GM10847 (cell line): ENCODE data around the gene ERN1.

Source experiments
- POLR2A ChIP-seq: IDR thresholded peaks from 2 replicates; pipeline ENCODE4 v1.6.1; 2011; ENCODE audit not compliant: insufficient read length; ENCODE audit errors: extremely low read depth

The ERN1 gene

DNA sequence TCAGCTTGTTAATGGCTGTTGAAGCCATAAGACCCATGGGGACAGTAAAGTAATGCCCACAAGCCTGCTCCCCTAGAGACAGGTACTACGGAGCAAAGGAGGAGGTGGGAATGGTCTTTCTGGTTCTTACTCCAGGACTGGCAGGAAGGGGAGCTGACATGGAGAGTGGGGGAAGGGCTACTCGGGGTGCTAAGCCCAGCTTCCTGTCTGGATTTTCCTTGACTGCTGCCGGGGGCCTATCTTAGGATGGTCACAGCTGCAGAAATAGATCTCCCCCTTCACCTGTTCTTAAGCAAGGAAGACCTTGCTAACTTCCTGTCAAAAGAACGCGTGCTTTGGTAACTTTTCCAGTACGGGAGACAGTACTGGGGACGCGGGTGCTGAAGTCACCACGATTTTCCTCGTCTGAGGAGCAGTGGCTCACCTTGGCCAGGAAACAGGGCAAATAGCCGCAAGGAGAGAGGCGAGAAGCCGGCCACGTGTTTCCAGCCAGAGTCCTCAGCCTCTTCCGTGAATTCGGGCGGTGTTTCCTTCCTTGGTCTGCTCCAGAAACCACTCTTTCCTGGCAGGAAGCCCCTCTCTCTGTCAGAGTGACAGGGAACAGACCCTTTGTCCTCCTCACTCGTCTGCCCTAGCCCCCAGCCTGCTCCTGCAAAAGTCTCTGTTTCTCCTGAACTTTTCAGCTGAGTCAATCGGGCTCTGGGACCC is 132.4 kb downstream of the ERN1 start:
- no peak for TF ChIP-seq POLR2A

DNA sequence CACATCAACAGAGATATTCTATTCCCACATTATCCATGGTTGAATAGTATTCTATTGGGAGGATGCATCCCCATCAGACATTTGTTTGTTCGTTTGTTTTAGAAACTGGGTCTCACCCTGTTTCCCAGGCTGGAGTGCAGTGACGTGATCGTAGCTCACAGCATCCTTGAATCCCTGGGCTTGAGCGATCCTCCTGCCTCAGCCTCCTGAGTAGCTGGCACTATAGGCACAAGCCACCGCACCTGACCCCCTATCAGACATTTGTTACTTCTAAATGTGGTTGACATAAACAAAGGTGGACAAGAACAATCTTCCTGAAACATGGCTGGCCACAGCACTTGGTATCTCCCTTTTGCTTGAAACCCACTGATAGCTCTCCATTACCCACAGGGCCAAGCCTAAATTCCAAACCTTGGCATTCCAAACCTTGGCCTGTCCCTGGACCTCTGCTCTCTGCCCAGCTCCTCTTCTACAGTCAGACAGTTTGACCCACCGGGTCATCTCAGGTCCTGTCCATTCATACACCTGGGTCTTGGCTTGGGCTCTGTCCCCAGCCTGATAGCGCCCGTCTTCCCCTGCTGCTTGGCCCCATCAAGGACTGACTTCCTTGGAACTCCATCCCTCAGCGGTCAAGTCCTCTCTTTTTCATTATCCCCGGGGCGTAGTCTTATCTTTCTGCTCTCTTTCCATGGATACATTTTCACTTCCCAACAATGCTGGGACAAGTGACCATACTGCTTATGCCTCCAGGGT is 133.3 kb downstream of the ERN1 start:
- TF ChIP-seq POLR2A, result no peak

GRCh38 chr17:63995626-63996025 is 134.3 kb downstream of the ERN1 start:
- TF ChIP-seq POLR2A, result no peak

- TF ChIP-seq POLR2A, result no peak
These were observed 136.5 kb downstream of the ERN1 start for GRCh38 chr17:63993368-63993985.

DNA sequence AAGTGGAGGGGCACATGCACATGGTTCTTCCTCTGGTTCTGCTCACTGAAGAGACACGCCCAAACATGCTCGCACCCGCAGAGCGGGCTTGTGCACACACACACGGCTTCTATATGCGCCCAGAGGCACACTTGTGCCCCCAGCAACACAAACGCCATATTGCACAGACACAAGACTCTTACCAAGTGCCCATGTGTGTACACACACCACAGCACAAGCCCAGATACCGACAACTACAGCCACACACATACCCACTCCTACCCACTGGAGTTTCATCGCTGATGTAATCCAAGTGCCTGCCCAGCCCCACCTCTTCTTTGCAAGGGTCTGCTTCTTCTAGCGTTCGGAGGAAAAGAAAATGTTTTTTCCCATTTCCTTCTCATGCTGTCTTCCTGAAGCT is 138.3 kb downstream of the ERN1 start:
- no peak for TF ChIP-seq POLR2A

GRCh38 chr17:63989622-63990345 is 140.2 kb downstream of the ERN1 start:
- no peak for TF ChIP-seq POLR2A
